GM12891 (cell line): ENCODE measurements around the gene PRKCE.

ENCODE experiments used
- PAX5 ChIP-seq: IDR thresholded peaks from 2 replicates; pipeline ENCODE4 v1.6.1; 2011; ENCODE audit warnings: low read length, moderate library complexity, mild to moderate bottlenecking; ENCODE audit not compliant: insufficient read depth, severe bottlenecking
- POLR2A ChIP-seq: IDR thresholded peaks from 2 replicates; pipeline ENCODE4 v1.6.1; 2011; ENCODE audit warnings: low read depth, low read length, control low read depth
- POLR2AphosphoS5 ChIP-seq: IDR thresholded peaks from 2 replicates; pipeline ENCODE4 v1.6.1; 2011; ENCODE audit warnings: low read depth, low read length, control low read depth
- POU2F2 ChIP-seq: IDR thresholded peaks from 2 replicates; pipeline ENCODE4 v1.6.1; 2011; ENCODE audit warnings: low read depth, mild to moderate bottlenecking, control low read depth, low read length, moderate library complexity
- SPI1 ChIP-seq: IDR thresholded peaks from 2 replicates; pipeline ENCODE4 v1.6.1; 2011; ENCODE audit warnings: low read depth, low read length, control low read depth
- TAF1 ChIP-seq: IDR thresholded peaks from 2 replicates; pipeline ENCODE4 v1.6.1; 2011; ENCODE audit warnings: low read depth, low read length, control low read depth

DNA sequence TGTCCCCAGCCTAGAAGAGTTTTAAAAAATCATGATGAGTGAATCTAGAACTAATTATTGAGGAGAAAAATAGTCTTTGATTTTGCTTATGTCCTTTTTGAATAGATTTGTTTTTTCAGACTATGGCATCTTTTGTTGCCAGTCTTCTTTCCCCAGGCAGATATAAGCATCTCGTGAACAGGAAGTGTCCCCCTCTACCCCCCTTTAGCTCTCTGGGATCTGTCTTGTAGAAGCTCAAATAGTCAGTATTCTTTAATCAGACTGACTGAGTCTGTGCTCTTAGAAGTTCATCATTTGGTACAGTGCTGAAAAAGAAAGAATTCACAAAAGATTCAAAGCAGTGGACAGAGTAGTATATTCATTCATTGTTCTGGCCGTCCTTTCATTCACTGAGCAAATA, 10.4 kb downstream of the PRKCE start:
- TF ChIP-seq POLR2A (no peak), TAF1 (no peak), POLR2AphosphoS5 (no peak), PAX5 (no peak), POU2F2 (no peak), SPI1 (no peak)
